Thyroid gland (tissue), 4 donors: Measurements from ENCODE around the gene PTPRN2. TPM values are rescaled to one million over a fixed set of nuclear protein-coding genes. Genes with fewer than 3 reads are reported as not detected.

Experiments
- DNase-seq, 2 donors: peaks; one replicate each; pipeline ENCODE4 v3.0.0-alpha.2; 2019
- H3K27ac ChIP-seq, 3 donors: fragments of 200-600 bp; sonication (generic); 1 replicate in 2 of 3; 2 replicates in 1 of 3; pipeline ENCODE4 v1.5.1; 2016 to 2019; ENCODE audit warnings: mild to moderate bottlenecking in 1 of 3, moderate library complexity in 1 of 3
- H3K27me3 ChIP-seq: fragments of 200-600 bp; sonication (generic); one replicate; pipeline ENCODE4 v1.5.1; 2019
- H3K36me3 ChIP-seq, 2 donors: fragments of 200-600 bp; sonication (generic); one replicate each; pipeline ENCODE4 v1.5.1; 2016 to 2019
- H3K4me1 ChIP-seq, 2 donors: fragments of 200-600 bp; sonication (generic); one replicate each; pipeline ENCODE4 v1.5.1; 2017 to 2019
- H3K4me3 ChIP-seq, 3 donors: fragments of 200-600 bp; sonication (generic); replicated peaks in 1 of 3; 1 replicate in 2 of 3; 2 replicates in 1 of 3; pipeline ENCODE4 v1.5.1; 2016; ENCODE audit warnings: mild to moderate bottlenecking in 1 of 3
- H3K9me3 ChIP-seq: fragments of 200-600 bp; sonication (generic); one replicate; pipeline ENCODE4 v1.5.1; 2017
- POLR2A ChIP-seq, 2 donors: fragments of 450-650 bp; IDR thresholded peaks; one replicate each; pipeline ENCODE4 v1.6.1; 2017; ENCODE audit warnings: antibody characterized with exemption in 2 of 2, mild to moderate bottlenecking in 2 of 2, moderate library complexity in 1 of 2
- WGBS, 2 donors: methylation state at CpG; one replicate each; pipeline ENCODE4 v1.1.5; 2017; 5-methylcytosine and 5-hydroxymethylcytosine counted together
- intact Hi-C: fragments of 100-400 bp; cut with DNase I; formaldehyde crosslinking; loops from one replicate; pipeline ENCODE4 v1.15.1; 2023
- total RNA-seq, 4 donors: library from RNA; depleted of rRNA; stranded (reverse); fragments of >200 nt; gene quantifications; one replicate each; pipeline ENCODE4 v1.2.3, GENCODE V29; 2016
- TF ChIP-seq, protein P1 (sequence below), 6 experiments: fragments of 200-600 bp in 3 of 6; fragments of 450-650 bp in 3 of 6; sonication (generic) in 3 of 6; IDR thresholded peaks; one replicate each; pipeline ENCODE4 v1.5.1; 2016 to 2019; ENCODE audit warnings: antibody characterized with exemption in 6 of 6, mild to moderate bottlenecking in 2 of 6, inconsistent platforms in 1 of 6, moderate library complexity in 1 of 6

The PTPRN2 gene
- total RNA-seq, 4 donors from 2014 or later = 4.2 to 9.9 (median 7.7) TPM

DNA sequence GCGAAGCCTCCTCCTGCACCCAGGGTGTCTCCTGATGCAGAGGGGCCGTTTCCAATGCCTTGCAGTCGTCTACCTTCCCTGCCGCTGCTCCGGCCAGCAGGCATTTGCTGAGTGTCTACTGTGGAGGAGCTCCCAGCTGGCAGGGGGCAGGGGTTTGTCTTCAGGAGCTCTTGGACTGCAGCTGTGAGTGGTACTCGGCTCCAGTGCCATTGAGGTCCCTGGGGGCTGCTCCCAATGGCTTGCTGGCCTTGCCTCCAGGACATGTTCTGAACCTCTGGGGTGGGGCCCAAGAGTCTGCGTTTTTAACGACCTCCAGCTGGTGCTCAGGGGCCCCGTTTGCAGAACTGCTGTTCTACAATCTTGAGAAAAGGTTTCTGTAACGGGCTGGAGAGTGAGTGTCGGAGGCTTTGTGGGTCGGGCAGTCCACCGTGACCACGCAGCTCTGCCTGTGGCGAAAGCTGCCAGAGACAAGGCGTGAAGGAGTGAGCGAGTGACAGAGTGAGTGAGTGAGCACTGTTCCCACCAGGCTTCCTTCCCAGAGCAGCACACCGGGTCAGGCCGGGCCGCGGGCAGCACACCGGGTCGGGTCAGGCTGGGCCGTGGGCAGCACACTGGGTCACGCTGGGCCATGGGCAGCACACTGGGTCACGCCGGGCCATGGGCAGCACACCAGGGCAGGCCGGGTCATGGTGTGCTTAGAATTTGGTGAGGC lies 520.2 kb downstream of the PTPRN2 start:
- Histone ChIP-seq H3K27me3 (no peaks in the 10 kb centered on the region), H3K4me1 (no peaks in the 10 kb centered on the region), H3K9me3 (no peaks in the 10 kb centered on the region), H3K27ac (no peak overlapping the region), H3K4me3 (no peak overlapping the region), H3K36me3 (no peaks in the 10 kb centered on the region)
- TF ChIP-seq POLR2A (IDR thresholded peaks at IDR 0.05) = no peak
- TF ChIP-seq, protein P1, sequence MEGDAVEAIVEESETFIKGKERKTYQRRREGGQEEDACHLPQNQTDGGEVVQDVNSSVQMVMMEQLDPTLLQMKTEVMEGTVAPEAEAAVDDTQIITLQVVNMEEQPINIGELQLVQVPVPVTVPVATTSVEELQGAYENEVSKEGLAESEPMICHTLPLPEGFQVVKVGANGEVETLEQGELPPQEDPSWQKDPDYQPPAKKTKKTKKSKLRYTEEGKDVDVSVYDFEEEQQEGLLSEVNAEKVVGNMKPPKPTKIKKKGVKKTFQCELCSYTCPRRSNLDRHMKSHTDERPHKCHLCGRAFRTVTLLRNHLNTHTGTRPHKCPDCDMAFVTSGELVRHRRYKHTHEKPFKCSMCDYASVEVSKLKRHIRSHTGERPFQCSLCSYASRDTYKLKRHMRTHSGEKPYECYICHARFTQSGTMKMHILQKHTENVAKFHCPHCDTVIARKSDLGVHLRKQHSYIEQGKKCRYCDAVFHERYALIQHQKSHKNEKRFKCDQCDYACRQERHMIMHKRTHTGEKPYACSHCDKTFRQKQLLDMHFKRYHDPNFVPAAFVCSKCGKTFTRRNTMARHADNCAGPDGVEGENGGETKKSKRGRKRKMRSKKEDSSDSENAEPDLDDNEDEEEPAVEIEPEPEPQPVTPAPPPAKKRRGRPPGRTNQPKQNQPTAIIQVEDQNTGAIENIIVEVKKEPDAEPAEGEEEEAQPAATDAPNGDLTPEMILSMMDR (IDR thresholded peaks at IDR 0.05) = no peak
- intact Hi-C loops = no loop called here
- 51 to 57% methylated on average over 10 to 22 of the region's 28 CpGs for WGBS, 2 donors
- no peak for DNase-seq

DNA sequence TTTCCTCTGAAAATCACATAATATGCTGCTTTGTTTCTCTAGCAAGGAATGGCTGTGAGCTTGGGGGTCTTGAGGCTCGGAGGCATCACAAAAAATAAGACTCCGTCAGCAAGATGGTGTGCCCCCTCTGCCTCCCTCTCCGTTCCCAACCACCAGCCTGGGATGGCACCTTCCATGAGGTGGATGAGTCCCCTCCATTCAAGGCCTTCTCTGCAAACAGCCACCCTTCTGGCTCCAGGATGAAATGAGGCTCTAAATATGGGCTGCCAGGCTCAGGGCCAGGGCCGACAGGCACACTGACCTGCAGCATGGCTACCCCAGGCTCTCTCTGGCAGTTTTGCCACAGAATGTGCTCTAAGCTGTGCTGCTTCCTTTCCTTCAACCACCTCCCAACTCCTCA lies 521.5 kb downstream of the PTPRN2 start:
- H3K4me1 ChIP-seq = no peaks in the 10 kb centered on the region
- no peaks in the 10 kb centered on the region for H3K36me3 ChIP-seq
- H3K9me3 ChIP-seq = no peaks in the 10 kb centered on the region
- H3K4me3 ChIP-seq = no peak overlapping the region
- intact Hi-C loops = no loop called here
- TF ChIP-seq, protein P1 (IDR thresholded peaks at IDR 0.05) = no peak
- TF ChIP-seq POLR2A (IDR thresholded peaks at IDR 0.05) = no peak
- H3K27me3 ChIP-seq = no peaks in the 10 kb centered on the region
- no peak overlapping the region for H3K27ac ChIP-seq
- 84 to 91% methylated on average over 4 of the region's 4 CpGs for WGBS, 2 donors
- no peak for DNase-seq

DNA sequence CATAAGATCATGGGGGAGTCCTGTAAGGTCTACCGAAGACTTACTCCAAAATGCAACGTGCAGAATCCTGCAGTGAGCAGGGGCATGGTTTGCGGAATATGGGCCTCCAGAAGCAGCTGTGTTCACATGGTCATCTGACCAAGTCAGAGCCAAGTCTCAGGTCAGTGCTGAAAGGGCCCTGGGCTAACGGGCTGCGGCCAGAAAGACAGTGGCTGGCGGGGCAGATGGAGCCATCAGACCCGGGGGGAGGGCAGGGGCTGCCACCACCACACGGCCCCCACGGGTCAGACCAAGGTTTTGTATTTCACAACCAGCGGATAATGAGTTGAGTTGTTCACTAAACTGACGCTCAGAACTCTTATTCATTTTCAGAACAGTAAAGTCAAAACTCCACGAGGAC lies 522.3 kb downstream of the PTPRN2 start:
- no peaks in the 10 kb centered on the region for H3K4me1 ChIP-seq
- DNase-seq = no peak
- H3K27ac ChIP-seq = no peak overlapping the region
- H3K4me3 ChIP-seq = no peak overlapping the region
- no peaks in the 10 kb centered on the region for H3K27me3 ChIP-seq
- no peak for TF ChIP-seq POLR2A (IDR thresholded peaks at IDR 0.05)
- TF ChIP-seq, protein P1 (IDR thresholded peaks at IDR 0.05) = no peak
- H3K9me3 ChIP-seq = no peaks in the 10 kb centered on the region
- no peaks in the 10 kb centered on the region for H3K36me3 ChIP-seq
- 74 to 77% methylated on average over 12 of the region's 12 CpGs for WGBS, 2 donors
- intact Hi-C loops = no loop called here

DNA sequence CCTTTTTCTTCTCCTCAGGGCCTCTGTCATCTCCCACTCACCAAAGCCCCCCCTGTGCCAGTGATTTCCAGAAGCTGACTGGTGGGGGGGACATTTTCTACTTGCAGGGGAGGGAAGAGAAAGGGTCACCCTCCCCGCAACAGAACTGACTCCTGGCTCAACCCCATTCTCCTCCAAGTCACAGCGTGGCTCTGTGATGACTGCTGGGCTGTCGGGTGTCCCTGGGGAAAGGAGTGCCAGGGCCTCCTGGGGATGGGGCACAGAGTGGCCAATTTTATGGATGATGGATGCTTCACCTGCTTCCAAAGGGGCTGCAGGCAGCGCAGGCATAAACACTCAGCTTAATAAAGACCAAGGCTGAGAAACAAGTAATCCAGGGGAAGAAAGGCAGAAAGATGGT lies 523.0 kb downstream of the PTPRN2 start:
- H3K9me3 ChIP-seq = no peaks in the 10 kb centered on the region
- WGBS, 2 donors = 69 to 87% methylated on average over 4 of the region's 4 CpGs
- intact Hi-C loops = no loop called here
- no peaks in the 10 kb centered on the region for H3K27me3 ChIP-seq
- H3K4me3 ChIP-seq = no peak overlapping the region
- H3K36me3 ChIP-seq = no peaks in the 10 kb centered on the region
- DNase-seq = no peak
- TF ChIP-seq, protein P1 (IDR thresholded peaks at IDR 0.05) = no peak
- TF ChIP-seq POLR2A (IDR thresholded peaks at IDR 0.05) = no peak
- no peaks in the 10 kb centered on the region for H3K4me1 ChIP-seq
- no peak overlapping the region for H3K27ac ChIP-seq

DNA sequence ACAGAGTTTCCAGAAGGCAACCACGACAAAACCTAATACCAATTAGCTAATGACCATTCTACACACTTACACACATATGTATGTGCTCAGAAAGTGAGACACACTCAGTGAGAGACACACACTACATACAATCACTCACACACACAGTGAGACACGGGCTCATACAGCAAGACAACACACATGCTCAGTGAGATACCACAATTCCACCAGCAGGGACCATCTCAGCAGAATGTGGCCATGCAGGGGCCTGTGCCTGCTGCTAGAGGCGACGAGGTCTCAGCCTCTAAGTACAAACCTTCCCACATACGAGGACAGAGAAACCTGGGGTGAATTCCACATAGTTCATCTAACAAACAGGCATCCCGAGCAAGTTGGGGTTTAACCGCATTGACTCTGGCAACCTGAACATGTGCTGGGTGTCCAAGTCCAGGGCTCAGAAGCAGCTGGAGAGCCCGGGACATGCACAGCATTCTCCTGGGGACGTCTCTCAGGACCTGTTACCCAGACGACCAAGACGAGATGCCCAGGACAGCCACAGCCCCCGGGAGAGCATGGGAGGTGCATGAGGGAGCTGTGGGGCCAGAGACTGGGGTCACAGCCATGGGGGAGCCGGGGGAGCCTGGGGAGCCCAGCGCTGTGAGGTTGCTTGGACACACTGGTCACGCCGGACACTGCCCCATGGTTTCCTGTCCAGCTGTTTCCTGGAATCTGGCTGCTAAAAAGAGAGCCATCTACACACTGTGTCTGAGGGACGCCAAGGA lies 523.6 kb downstream of the PTPRN2 start:
- Histone ChIP-seq H3K4me3 (no peak overlapping the region), H3K27ac (no peak overlapping the region), H3K4me1 (no peaks in the 10 kb centered on the region), H3K9me3 (no peaks in the 10 kb centered on the region), H3K27me3 (no peaks in the 10 kb centered on the region), H3K36me3 (no peaks in the 10 kb centered on the region)
- TF ChIP-seq, protein P1 (IDR thresholded peaks at IDR 0.05) = no peak
- TF ChIP-seq POLR2A (IDR thresholded peaks at IDR 0.05) = no peak
- intact Hi-C loops = no loop called here
- no peak for DNase-seq
- 72 to 79% methylated on average over 13 to 16 of the region's 17 CpGs for WGBS, 2 donors
